B cell (primary cell): Measurements from ENCODE around the gene SP6. TPM values are rescaled to one million over a fixed set of nuclear protein-coding genes. Genes with fewer than 3 reads are reported as not detected.

Experiments used
- ATAC-seq: fragments of 200-7000 bp; cut with Tn5 transposase; one replicate; pipeline ENCODE4 v1.10.0; 2021; ENCODE audit warnings: low read depth, mild to moderate bottlenecking, moderate number of reproducible peaks, moderate library complexity
- CTCF ChIA-PET: fragments of 350-600 bp; sonication (Branson Sonifier 250); formaldehyde crosslinking; loops from one replicate; lab custom pipeline; 2021; ENCODE audit warnings: antibody characterized with exemption, inconsistent platforms; lab: Charles Lee
- POLR2A ChIA-PET: fragments of 350-600 bp; sonication (Branson Sonifier 250); formaldehyde crosslinking; loops from one replicate; lab custom pipeline; 2021; ENCODE audit warnings: antibody characterized with exemption; lab: Charles Lee
- DNase-seq: peaks from one replicate; pipeline ENCODE4 v3.0.0; 2013
- H2AFZ ChIP-seq: 2 replicates; pipeline ENCODE4 v1.6.1; 2012; ENCODE audit warnings: mild to moderate bottlenecking, low read depth, low read length; ENCODE audit not compliant: insufficient read depth, poor library complexity, severe bottlenecking
- H3K27ac ChIP-seq, 2 donors: 1 replicate in 1 of 2; 2 replicates in 1 of 2; pipeline ENCODE4 v1.5.1; 2012 to 2013; ENCODE audit warnings: low read length in 2 of 2, mild to moderate bottlenecking in 2 of 2, moderate library complexity in 1 of 2
- H3K27me3 ChIP-seq, 4 experiments: fragments of 200-600 bp in 1 of 4; sonication (generic) in 1 of 4; replicated peaks in 1 of 4; 1 replicate in 2 of 4; 2 replicates in 2 of 4; pipeline versions ENCODE4 v1.6.1 to v1.7.0; 2013 to 2016; ENCODE audit warnings: low read length in 3 of 4, mild to moderate bottlenecking in 2 of 4, mixed read lengths in 1 of 4, moderate library complexity in 1 of 4; ENCODE audit not compliant: insufficient read depth in 4 of 4, control insufficient read depth in 3 of 4; ENCODE audit errors: control extremely low read depth in 1 of 4
- H3K36me3 ChIP-seq, 2 experiments: replicated peaks in 1 of 2; 1 replicate in 1 of 2; 2 replicates in 1 of 2; pipeline versions ENCODE4 v1.6.1 to v1.7.1; 2013; ENCODE audit warnings: low read length in 1 of 2; ENCODE audit not compliant: insufficient read depth in 2 of 2, control insufficient read depth in 1 of 2; ENCODE audit errors: control extremely low read depth in 1 of 2, extremely low read depth in 1 of 2
- H3K4me1 ChIP-seq, 2 donors: fragments of 200-600 bp in 1 of 2; sonication (generic) in 1 of 2; 1 replicate in 1 of 2; 2 replicates in 1 of 2; pipeline versions ENCODE4 v1.5.1 to v1.6.1; 2013 to 2017; ENCODE audit warnings: low read length in 2 of 2; ENCODE audit not compliant: control insufficient read depth in 2 of 2, insufficient read depth in 2 of 2
- H3K4me2 ChIP-seq: replicated peaks from 2 replicates; pipeline ENCODE3; 2012; ENCODE audit warnings: mild to moderate bottlenecking, low read depth, low read length; ENCODE audit not compliant: poor library complexity, severe bottlenecking
- H3K4me3 ChIP-seq, 5 experiments: fragments of 200-600 bp in 1 of 5; sonication (generic) in 1 of 5; 1 replicate in 3 of 5; 2 replicates in 2 of 5; pipeline versions ENCODE4 v1.5.1 to v1.7.0; 2011 to 2016; ENCODE audit warnings: low read length in 4 of 5, mild to moderate bottlenecking in 4 of 5, low read depth in 2 of 5, control low read depth in 1 of 5, moderate library complexity in 1 of 5; ENCODE audit not compliant: insufficient read depth in 1 of 5; ENCODE audit errors: control extremely low read depth in 1 of 5, extremely low read depth in 1 of 5
- H3K79me2 ChIP-seq: fragments of 200-600 bp; sonication (generic); one replicate; pipeline ENCODE4 v1.6.0; 2016; ENCODE audit warnings: low read length; ENCODE audit not compliant: control insufficient read depth, insufficient read depth
- H3K9ac ChIP-seq: fragments of 200-600 bp; sonication (generic); 2 replicates; pipeline ENCODE4 v1.6.1; 2017; ENCODE audit warnings: mild to moderate bottlenecking, low read length, moderate library complexity
- H3K9me3 ChIP-seq, 3 donors: one replicate each; pipeline versions ENCODE4 v1.6.1 to v1.7.1; 2013; ENCODE audit warnings: low read length in 2 of 3; ENCODE audit not compliant: control insufficient read depth in 2 of 3, insufficient read depth in 1 of 3; ENCODE audit errors: control extremely low read depth in 1 of 3
- H4K20me1 ChIP-seq: 2 replicates; pipeline ENCODE4 v1.6.0; 2012; ENCODE audit warnings: mild to moderate bottlenecking, low read length; ENCODE audit not compliant: insufficient read depth, control insufficient read depth, poor library complexity, severe bottlenecking
- H3K27ac Mint-ChIP-seq: one replicate; pipeline ENCODE4 v1.8.0; 2021; ENCODE audit warnings: mixed read lengths
- H3K27me3 Mint-ChIP-seq: one replicate; pipeline ENCODE4 v1.8.0; 2021; ENCODE audit warnings: mixed read lengths
- H3K4me1 Mint-ChIP-seq: one replicate; pipeline ENCODE4 v1.8.0; 2021; ENCODE audit warnings: mixed read lengths
- H3K4me3 Mint-ChIP-seq: one replicate; pipeline ENCODE4 v1.8.0; 2021; ENCODE audit warnings: mixed read lengths
- H3K9me3 Mint-ChIP-seq: one replicate; pipeline ENCODE4 v1.8.0; 2022; ENCODE audit warnings: mixed read lengths; ENCODE audit not compliant: insufficient read depth
- CTCF ChIP-seq: fragments of 200-600 bp; IDR thresholded peaks from one replicate; pipeline ENCODE4 v1.8.0; 2022; ENCODE audit warnings: antibody characterized with exemption, mild to moderate bottlenecking
- EZH2 ChIP-seq: IDR thresholded peaks from 2 replicates; pipeline ENCODE4 v1.6.1; 2012; ENCODE audit warnings: borderline replicate concordance, low read depth, mild to moderate bottlenecking, moderate library complexity, low read length; ENCODE audit not compliant: insufficient read depth, poor library complexity, severe bottlenecking
- WGBS: methylation state at CpG from one replicate; pipeline ENCODE4 v1.1.5; 2013; ENCODE audit warnings: missing lambda C conversion rate; ENCODE audit not compliant: insufficient coverage; 5-methylcytosine and 5-hydroxymethylcytosine counted together
- intact Hi-C: fragments of 100-400 bp; cut with micrococcal nuclease; formaldehyde crosslinking; loops from one replicate; pipeline ENCODE4 v1.10.0; 2022
- polyA plus RNA-seq: library from polyadenylated mRNA; depleted of rRNA; stranded (reverse); fragments of >200 nt; gene quantifications from 2 replicates; pipeline ENCODE4 v1.2.3, GENCODE V29; 2012
- total RNA-seq, 2 donors: library from RNA; stranded (reverse); fragments of 120-200 nt in 1 of 2; gene quantifications; 1 replicate in 1 of 2; 2 replicates in 1 of 2; pipeline versions ENCODE4 v1.2.3 to v1.2.4, GENCODE V29; 2013 to 2022

Gene SP6
- total and polyA plus RNA-seq, 2 donors (not counting 1 experiment from before 2014, with no cell fraction given), result 0.04 TPM; not detected in 1

DNA sequence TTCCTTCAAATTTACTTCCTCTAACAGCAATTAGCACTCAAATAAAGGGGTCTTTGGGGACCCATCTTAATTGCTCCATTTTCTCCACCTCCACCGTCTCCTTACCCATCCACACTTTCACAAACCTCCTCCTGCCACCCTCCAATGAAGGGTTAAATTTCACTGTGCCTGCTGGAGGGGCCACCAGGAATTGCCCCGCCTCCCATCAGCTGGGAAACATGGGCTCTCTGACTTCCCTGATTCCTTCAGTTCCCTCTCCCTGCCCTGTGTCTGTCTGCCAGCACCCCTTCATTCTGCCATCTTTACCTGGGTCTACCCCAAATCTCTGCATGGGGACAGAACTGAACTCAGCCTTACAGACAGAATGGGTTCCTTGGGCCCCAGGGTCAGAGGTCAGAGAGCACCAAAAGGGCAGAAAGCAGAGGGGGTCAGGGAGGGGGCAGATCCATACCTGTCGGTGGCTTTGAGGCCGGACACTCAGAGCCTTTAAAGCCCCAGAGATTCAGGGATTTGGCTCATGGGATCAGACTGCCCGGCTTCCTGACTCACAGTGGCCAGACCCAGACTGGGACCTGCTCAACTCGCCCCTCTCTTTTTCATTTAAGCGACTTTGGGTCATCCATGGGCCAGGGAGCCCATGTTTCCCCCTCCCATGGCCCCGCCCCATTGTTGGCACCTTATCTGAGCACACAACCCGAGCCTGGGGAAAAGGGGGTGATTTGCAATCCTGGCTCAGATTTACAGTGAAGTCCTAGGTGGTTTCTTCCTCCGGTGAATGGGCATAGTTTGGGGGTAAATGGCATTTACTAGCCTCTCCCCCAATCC lies 27.5 kb upstream of the SP6 start:
- peaks cover 45% of the 10 kb centered on the region for H3K27me3 Mint-ChIP-seq
- no peak for TF ChIP-seq CTCF
- TF ChIP-seq EZH2, result no peak
- Histone ChIP-seq H3K79me2 (no peaks in the 10 kb centered on the region), H2AFZ (no peak overlapping the region), H3K36me3 (no peaks in the 10 kb centered on the region), H3K4me2 (no peak overlapping the region), H3K27me3 (peaks cover 0 to 44% (median 7%) of the 10 kb centered on the region in 4 experiments), H3K9me3 (no peaks in the 10 kb centered on the region), H3K9ac (no peak overlapping the region), H4K20me1 (no peaks in the 10 kb centered on the region), H3K4me3 (no peak overlapping the region), H3K27ac (no peak overlapping the region), H3K4me1 (peaks cover 0 to 4% of the 10 kb centered on the region in 2 donors)
- ChIA-PET CTCF (no interaction called here), POLR2A (no interaction called here)
- H3K4me3 Mint-ChIP-seq, result no peak overlapping the region
- intact Hi-C loops, result no loop called here
- no peak overlapping the region for H3K27ac Mint-ChIP-seq
- DNase-seq, result no peak
- WGBS, result 92% methylated on average over 6 of the region's 10 CpGs
- no peaks in the 10 kb centered on the region for H3K9me3 Mint-ChIP-seq
- ATAC-seq, result no peak
- no peaks in the 10 kb centered on the region for H3K4me1 Mint-ChIP-seq

GRCh38 chr17:47877368-47878034 lies 26.5 kb upstream of the SP6 start:
- Histone ChIP-seq H3K9ac (no peak overlapping the region), H3K79me2 (no peaks in the 10 kb centered on the region), H4K20me1 (no peaks in the 10 kb centered on the region), H3K4me3 (no peak overlapping the region), H3K9me3 (no peaks in the 10 kb centered on the region), H3K4me2 (no peak overlapping the region), H3K36me3 (no peaks in the 10 kb centered on the region), H2AFZ (no peak overlapping the region), H3K4me1 (peaks cover 3 to 6% of the 10 kb centered on the region in 2 donors), H3K27ac (no peak overlapping the region), H3K27me3 (peaks cover 0 to 50% (median 11%) of the 10 kb centered on the region in 4 experiments)
- Mint-ChIP-seq H3K27me3 (peaks cover 44% of the 10 kb centered on the region), H3K27ac (no peak overlapping the region), H3K4me1 (peaks cover 2% of the 10 kb centered on the region), H3K9me3 (no peaks in the 10 kb centered on the region), H3K4me3 (no peak overlapping the region)
- intact Hi-C loops, result no loop called here
- CTCF ChIA-PET, result no interaction called here
- 82% methylated on average over 5 of the region's 9 CpGs for WGBS
- POLR2A ChIA-PET, result no interaction called here
- TF ChIP-seq CTCF, result no peak
- no peak for TF ChIP-seq EZH2
- ATAC-seq, result no peak
- DNase-seq, result no peak
